Neural progenitor cell (in vitro differentiated cells): ENCODE results near the gene NADSYN1. TPM values are rescaled to one million over a fixed set of nuclear protein-coding genes. Genes with fewer than 3 reads are reported as not detected.

Experiments used
- DNase-seq: peaks from one replicate; pipeline ENCODE4 v3.0.0-alpha.2; 2016; ENCODE audit warnings: low spot score
- H2AFZ ChIP-seq: fragments of 200-600 bp; sonication (generic); replicated peaks from 2 replicates; pipeline ENCODE4 v1.6.1; 2016; ENCODE audit warnings: antibody characterized with exemption
- H3F3A ChIP-seq: fragments of 200-600 bp; sonication (generic); 2 replicates; pipeline ENCODE4 v1.6.1; 2016; ENCODE audit warnings: antibody characterized with exemption, low read depth
- H3K27ac ChIP-seq: fragments of 200-600 bp; sonication (generic); 2 replicates; pipeline ENCODE4 v1.5.1; 2016; ENCODE audit warnings: mild to moderate bottlenecking
- H3K27me3 ChIP-seq: fragments of 200-600 bp; sonication (generic); 2 replicates; pipeline ENCODE4 v1.6.1; 2016; ENCODE audit warnings: mild to moderate bottlenecking, moderate library complexity
- H3K36me3 ChIP-seq: fragments of 200-600 bp; sonication (generic); 2 replicates; pipeline ENCODE4 v1.5.1; 2016
- H3K4me1 ChIP-seq: fragments of 200-600 bp; sonication (generic); 2 replicates; pipeline ENCODE4 v1.6.1; 2016; ENCODE audit warnings: mixed run types
- H3K4me2 ChIP-seq: fragments of 200-600 bp; sonication (generic); 2 replicates; pipeline ENCODE4 v1.6.1; 2016
- H3K4me3 ChIP-seq: fragments of 200-600 bp; sonication (generic); 2 replicates; pipeline ENCODE4 v1.5.1; 2016
- H3K79me2 ChIP-seq: fragments of 200-600 bp; sonication (generic); 2 replicates; pipeline ENCODE4 v1.6.1; 2016; ENCODE audit warnings: low read depth
- H3K9ac ChIP-seq: fragments of 200-600 bp; sonication (generic); 2 replicates; pipeline ENCODE4 v1.6.1; 2016
- H3K9me3 ChIP-seq: fragments of 200-600 bp; sonication (generic); 2 replicates; pipeline ENCODE4 v1.5.1; 2016; ENCODE audit warnings: low read depth
- H4K20me1 ChIP-seq: fragments of 200-600 bp; sonication (generic); 2 replicates; pipeline ENCODE4 v1.6.1; 2016; ENCODE audit warnings: low read depth
- H3K27ac Mint-ChIP-seq: 3 replicates; pipeline ENCODE4 v1.8.0; 2021; ENCODE audit warnings: mixed read lengths
- H3K27me3 Mint-ChIP-seq: 2 replicates; pipeline ENCODE4 v1.8.0; 2022; ENCODE audit warnings: low read depth, mild to moderate bottlenecking, inconsistent platforms, moderate library complexity, mixed read lengths; ENCODE audit not compliant: insufficient read depth
- H3K36me3 Mint-ChIP-seq: 3 replicates; pipeline ENCODE4 v1.8.0; 2021; ENCODE audit warnings: mixed read lengths
- H3K4me1 Mint-ChIP-seq: 3 replicates; pipeline ENCODE4 v1.8.0; 2021; ENCODE audit warnings: mixed read lengths
- H3K4me3 Mint-ChIP-seq: 3 replicates; pipeline ENCODE4 v1.8.0; 2021; ENCODE audit warnings: mild to moderate bottlenecking, moderate library complexity, mixed read lengths
- H3K9me3 Mint-ChIP-seq: 3 replicates; pipeline ENCODE4 v1.8.0; 2020; ENCODE audit warnings: mixed read lengths
- EZH2 ChIP-seq: fragments of 200-600 bp; sonication (generic); IDR thresholded peaks from 2 replicates; pipeline ENCODE4 v1.6.1; 2017; ENCODE audit warnings: antibody characterized with exemption, mild to moderate bottlenecking, moderate library complexity
- EZH2phosphoT487 ChIP-seq: fragments of 200-600 bp; sonication (generic); IDR thresholded peaks from 2 replicates; pipeline ENCODE4 v1.6.1; 2017; ENCODE audit warnings: antibody characterized with exemption
- total RNA-seq: library from RNA; depleted of rRNA; stranded (reverse); fragments of >200 nt; gene quantifications from 2 replicates; pipeline ENCODE4 v1.2.3, GENCODE V29; 2015; ENCODE audit warnings: low replicate concordance
- TF ChIP-seq, protein P1 (sequence below): fragments of 200-600 bp; sonication (generic); IDR thresholded peaks from 2 replicates; pipeline ENCODE4 v1.5.1; 2017; ENCODE audit warnings: antibody characterized with exemption, mild to moderate bottlenecking

The NADSYN1 gene
- 25.0 and 40.0 TPM in 2 replicates for total RNA-seq

DNA sequence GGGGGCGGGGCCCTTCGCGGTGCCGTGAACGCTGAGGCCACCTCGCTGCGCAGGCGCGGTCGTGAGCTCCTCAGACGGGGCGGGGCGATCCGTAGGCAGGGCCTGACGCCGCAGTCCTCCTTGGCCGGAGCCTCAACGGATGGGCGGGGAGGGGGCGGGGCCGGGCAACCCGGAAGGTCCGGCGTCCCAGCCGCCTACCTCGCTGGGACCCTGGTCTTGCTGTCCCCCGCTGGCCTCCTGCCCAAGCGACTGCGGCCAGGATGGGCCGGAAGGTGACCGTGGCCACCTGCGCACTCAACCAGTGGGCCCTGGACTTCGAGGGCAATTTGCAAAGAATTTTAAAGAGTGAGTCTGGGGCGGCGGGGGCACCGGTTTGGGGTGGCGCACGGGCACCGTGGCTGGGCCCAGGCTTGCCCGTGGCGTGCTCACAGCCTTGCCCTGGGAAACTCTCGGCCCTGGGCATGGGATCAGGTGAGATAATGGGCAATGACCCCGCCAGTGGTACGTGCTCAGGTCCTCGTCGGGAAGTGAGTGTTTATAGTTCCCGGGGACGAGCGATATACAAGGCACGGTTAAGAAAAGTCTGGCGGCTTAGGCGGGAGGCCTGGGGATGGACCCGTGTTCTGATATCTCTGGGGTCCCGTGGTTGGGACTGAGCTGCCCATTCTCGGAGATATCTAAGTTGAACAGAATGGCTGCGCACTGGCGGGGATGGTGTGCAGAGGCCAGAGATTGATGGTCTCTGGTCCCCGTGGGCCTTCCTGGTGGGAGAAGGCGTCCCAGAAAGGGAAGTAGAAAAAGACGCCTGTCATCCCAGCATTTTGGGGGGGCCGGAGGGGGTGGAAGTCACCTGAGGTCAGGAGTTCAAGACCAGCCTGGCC is at the start of gene NADSYN1:
Gene NADSYN1, plus strand, starts transcription at position 167 of the 881 bp plus-strand sequence. Its CDS starts 94 bp downstream, at position 261.
- DNase-seq: peak; percentile 99

GRCh38 chr11:71404209-71404608 is 48.8 kb upstream of the NADSYN1 start:
- no peaks in the 10 kb centered on the region for H3F3A ChIP-seq
- Mint-ChIP-seq H3K4me1 (no peaks in the 10 kb centered on the region), H3K27me3 (peaks cover 17% of the 10 kb centered on the region), H3K36me3 (no peaks in the 10 kb centered on the region), H3K9me3 (peaks cover 8% of the 10 kb centered on the region), H3K27ac (no peak overlapping the region), H3K4me3 (no peak overlapping the region)
- TF ChIP-seq, protein P1, sequence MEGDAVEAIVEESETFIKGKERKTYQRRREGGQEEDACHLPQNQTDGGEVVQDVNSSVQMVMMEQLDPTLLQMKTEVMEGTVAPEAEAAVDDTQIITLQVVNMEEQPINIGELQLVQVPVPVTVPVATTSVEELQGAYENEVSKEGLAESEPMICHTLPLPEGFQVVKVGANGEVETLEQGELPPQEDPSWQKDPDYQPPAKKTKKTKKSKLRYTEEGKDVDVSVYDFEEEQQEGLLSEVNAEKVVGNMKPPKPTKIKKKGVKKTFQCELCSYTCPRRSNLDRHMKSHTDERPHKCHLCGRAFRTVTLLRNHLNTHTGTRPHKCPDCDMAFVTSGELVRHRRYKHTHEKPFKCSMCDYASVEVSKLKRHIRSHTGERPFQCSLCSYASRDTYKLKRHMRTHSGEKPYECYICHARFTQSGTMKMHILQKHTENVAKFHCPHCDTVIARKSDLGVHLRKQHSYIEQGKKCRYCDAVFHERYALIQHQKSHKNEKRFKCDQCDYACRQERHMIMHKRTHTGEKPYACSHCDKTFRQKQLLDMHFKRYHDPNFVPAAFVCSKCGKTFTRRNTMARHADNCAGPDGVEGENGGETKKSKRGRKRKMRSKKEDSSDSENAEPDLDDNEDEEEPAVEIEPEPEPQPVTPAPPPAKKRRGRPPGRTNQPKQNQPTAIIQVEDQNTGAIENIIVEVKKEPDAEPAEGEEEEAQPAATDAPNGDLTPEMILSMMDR: no peak
- no peak for TF ChIP-seq EZH2phosphoT487
- no peak for TF ChIP-seq EZH2
- H3K4me3 ChIP-seq: no peak overlapping the region
- H3K79me2 ChIP-seq: no peaks in the 10 kb centered on the region
- H3K9me3 ChIP-seq: no peaks in the 10 kb centered on the region
- H2AFZ ChIP-seq: no peak overlapping the region
- H3K27me3 ChIP-seq: no peaks in the 10 kb centered on the region
- H3K4me1 ChIP-seq: no peaks in the 10 kb centered on the region
- no peak overlapping the region for H3K27ac ChIP-seq
- no peaks in the 10 kb centered on the region for H3K36me3 ChIP-seq
- no peak overlapping the region for H3K4me2 ChIP-seq
- H4K20me1 ChIP-seq: no peaks in the 10 kb centered on the region
- no peak overlapping the region for H3K9ac ChIP-seq
- DNase-seq: no peak

More for the DNA sequence above, at the start of gene NADSYN1:
- Histone ChIP-seq H3K4me3 (peak within 1 kb of the TSS; percentile 89), H2AFZ (peak within 1 kb of the TSS; percentile 94), H4K20me1 (peaks cover 26% of the 10 kb centered on the region), H3K36me3 (no peaks in the 10 kb centered on the region), H3K4me1 (peaks cover 15% of the 10 kb centered on the region), H3K79me2 (peaks cover 28% of the 10 kb centered on the region), H3K4me2 (peak within 1 kb of the TSS; percentile 84), H3K27me3 (peaks cover 8% of the 10 kb centered on the region), H3K27ac (no peak within 1 kb of the TSS), H3K9ac (peak within 1 kb of the TSS; percentile 46), H3F3A (peaks cover 29% of the 10 kb centered on the region), H3K9me3 (no peaks in the 10 kb centered on the region)
- TF ChIP-seq, protein P1: no peak
- TF ChIP-seq EZH2 (no peak), EZH2phosphoT487 (no peak)
- Mint-ChIP-seq H3K9me3 (no peaks in the 10 kb centered on the region), H3K27me3 (peaks cover 3% of the 10 kb centered on the region), H3K4me3 (peak within 1 kb of the TSS; percentile 88), H3K27ac (no peak within 1 kb of the TSS), H3K4me1 (peaks cover 32% of the 10 kb centered on the region), H3K36me3 (peaks cover 3% of the 10 kb centered on the region)

DNA sequence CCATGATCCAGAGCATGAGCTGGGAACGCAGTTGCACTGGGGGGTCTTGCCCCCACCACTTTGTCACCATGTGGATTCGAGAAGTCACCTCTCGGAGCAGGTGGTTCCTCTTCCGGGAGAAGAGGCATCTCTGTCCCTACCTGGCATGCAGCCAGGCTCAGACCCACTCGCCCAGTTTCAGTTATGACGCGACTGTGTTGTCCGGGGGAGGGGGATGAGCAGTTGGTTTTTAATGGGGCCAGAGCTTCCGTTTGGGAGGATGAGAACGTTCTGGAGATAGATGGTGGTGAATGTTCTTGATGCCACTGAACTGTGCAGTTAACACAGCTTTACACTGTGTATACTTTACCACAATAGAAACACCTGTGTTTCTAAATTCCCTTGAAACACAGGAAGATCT is 46.3 kb upstream of the NADSYN1 start:
- no peak overlapping the region for H3K9ac ChIP-seq
- Mint-ChIP-seq H3K27ac (no peak overlapping the region), H3K9me3 (peaks cover 8% of the 10 kb centered on the region), H3K4me3 (no peak overlapping the region), H3K4me1 (no peaks in the 10 kb centered on the region), H3K36me3 (no peaks in the 10 kb centered on the region), H3K27me3 (peaks cover 11% of the 10 kb centered on the region)
- H3F3A ChIP-seq: no peaks in the 10 kb centered on the region
- H3K27ac ChIP-seq: no peak overlapping the region
- no peak overlapping the region for H3K4me2 ChIP-seq
- H3K4me3 ChIP-seq: no peak overlapping the region
- H3K9me3 ChIP-seq: no peaks in the 10 kb centered on the region
- no peaks in the 10 kb centered on the region for H3K36me3 ChIP-seq
- H4K20me1 ChIP-seq: no peaks in the 10 kb centered on the region
- no peak overlapping the region for H2AFZ ChIP-seq
- H3K79me2 ChIP-seq: no peaks in the 10 kb centered on the region
- TF ChIP-seq EZH2 (no peak), EZH2phosphoT487 (no peak)
- TF ChIP-seq, protein P1: no peak
- no peaks in the 10 kb centered on the region for H3K27me3 ChIP-seq
- no peaks in the 10 kb centered on the region for H3K4me1 ChIP-seq
- no peak for DNase-seq
